ENCODE data around the gene PODXL.
"Not testable (repeated sequence)": the region's sequence is repeated elsewhere in the genome, so short reads cannot be mapped to it uniquely, and the experiment has no call there.

The PODXL gene

DNA sequence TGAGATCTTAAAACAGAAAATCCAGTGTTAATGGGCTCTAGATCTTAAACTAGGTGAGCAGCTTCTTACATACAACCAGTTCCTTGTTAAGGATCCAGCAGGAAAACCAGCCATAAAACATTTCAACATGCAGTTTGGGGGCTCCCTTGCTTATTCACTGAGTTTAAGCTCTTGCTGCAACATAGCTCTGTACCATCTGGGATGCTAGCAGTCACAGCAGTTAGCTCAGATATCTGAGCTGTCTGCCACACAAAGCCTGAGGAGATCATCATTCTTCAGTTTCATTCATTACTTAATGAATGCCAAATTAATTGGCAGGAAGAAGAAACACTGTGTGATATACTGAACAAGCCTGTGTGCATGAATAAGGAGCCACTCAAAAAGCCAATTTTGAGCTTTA lies 62.8 kb downstream of the PODXL start:
- DNase-seq (ENCODE audit: low read depth in 2 of 2), result no peak

DNA sequence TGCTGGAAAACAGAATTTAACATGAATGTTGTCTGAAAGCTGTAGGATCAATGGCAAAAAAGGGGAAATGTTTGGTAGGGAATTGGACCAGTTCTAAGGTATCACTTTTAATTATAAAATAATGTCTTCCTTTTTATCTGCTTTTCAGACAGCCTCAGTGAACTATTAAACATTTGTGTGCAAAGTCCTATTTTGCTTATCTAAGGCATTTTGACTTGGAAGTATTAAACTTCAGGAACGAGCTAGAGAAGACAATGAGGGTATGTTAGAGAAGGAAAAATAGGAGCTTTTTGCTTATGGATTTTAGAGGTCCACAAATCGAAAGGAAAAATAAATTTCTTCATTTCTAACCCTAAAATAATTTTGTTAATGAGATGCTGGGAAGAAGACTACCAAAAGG lies 63.3 kb downstream of the PODXL start:
- DNase-seq (ENCODE audit: low read depth in 2 of 2), result no peak

DNA sequence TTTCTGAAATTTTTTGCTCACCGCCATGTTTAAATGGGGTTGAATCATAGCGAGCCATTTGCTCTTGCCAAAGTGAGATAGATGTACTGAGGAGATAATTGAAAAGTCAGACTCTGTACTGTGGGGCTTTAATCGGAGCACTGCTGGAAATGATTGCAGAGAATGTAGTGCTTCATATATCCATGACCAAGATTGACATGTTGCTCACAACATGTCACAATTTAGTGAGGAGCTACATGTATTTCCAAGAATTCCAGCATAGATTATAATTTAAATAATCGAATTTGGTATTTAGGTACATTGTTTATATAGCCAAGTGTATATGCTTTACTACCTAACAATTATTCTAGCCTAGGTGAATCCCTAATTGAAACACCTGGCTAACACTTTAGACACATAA lies 66.5 kb downstream of the PODXL start:
- no peak for DNase-seq (ENCODE audit: low read depth in 2 of 2)

DNA sequence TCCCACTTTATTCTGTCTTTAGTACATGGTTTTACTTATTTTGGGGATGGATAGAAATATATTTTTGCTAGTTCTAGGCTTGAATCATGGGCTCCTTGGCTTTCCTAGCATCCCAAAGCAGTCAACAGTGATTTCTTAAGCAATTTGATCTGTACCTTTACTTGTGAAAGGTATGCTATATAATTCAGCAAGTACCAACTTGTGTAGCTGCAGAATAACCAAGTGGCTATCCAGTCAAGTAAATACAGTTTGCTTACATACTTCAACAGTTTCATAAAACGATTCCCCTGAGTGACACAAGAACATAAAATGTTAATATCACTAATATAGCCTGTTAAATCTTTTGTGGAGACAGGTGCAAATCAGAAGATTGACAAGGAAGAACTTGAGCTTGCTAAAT lies 67.2 kb downstream of the PODXL start:
- no peak for DNase-seq (ENCODE audit: low read depth in 2 of 2)

DNA sequence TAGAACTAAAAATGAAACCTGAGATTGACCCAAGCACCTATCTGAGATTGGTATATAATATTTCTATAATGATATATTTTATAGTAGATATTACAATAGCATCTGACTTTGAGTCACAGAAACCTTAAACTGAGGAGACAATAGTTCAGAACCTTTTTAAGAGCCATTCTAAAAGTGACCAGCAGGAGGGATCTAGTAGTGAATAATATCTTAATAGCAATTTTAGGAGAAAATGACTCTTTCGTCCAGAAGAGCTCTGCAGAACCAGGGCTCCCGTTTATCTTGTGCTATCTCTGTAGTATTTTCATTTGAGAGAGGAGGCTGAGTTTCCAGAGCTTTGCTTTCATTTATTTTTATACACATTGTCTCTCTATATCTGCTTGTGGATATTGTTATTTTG lies 68.1 kb downstream of the PODXL start:
- no peak for DNase-seq (ENCODE audit: low read depth in 2 of 2)

DNA sequence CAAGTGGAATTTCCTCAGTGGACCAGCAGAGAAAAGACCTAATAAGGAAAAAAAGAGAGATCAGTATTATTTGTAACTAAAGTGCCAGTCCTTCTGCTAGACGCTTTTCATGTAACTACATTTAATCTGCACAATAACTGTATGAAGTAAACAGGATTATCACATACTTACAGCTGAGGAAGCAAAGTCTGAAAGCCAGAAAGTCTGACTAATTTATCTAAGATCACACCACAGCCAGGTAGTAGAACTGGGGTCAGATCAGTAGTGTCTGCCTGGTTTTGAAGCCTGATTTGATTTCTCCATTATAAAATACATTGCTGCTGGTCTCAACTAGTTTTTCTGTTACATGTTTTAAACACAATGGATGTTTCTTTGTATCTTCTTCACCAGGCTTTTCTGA lies 69.2 kb downstream of the PODXL start:
- DNase-seq (ENCODE audit: low read depth in 2 of 2), result no peak

DNA sequence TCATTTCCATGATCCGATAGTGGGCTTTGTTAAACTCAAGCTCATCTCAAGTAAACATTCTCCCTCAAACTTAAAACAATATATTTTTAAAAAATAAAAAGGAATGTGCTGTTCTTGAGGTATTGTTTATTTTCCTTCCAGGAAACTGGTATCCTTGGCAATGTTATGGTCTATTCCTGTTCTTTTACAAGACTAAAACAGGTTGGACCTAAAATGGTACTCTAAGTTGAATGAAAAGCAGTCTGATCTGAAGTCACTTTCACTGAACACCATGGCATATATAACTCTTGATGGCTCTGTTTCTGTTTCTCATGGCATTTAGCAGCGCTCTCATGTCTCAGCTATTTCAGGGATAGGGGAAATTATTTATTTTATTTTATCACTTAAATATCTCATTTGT lies 70.1 kb downstream of the PODXL start:
- no peak for DNase-seq (ENCODE audit: low read depth in 2 of 2)

DNA sequence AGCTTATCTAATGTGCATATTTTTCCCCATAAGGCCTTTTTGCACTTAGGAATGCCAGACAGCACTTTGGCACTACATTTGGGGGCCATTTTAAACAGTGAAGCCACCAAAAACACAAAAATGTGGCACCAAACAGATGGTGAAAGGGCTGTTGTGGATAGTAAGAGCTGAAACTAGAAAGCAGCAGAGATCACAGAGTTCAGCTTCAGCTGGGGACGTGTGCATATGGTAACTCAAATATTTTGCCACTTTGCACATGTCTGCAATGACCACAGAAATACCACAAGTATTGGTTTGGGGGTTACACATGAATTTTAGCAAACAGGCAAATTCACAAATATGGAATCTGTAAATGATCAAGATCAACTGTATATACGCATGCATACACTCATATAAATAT lies 72.8 kb downstream of the PODXL start:
- DNase-seq (ENCODE audit: low read depth in 2 of 2), result no peak

DNA sequence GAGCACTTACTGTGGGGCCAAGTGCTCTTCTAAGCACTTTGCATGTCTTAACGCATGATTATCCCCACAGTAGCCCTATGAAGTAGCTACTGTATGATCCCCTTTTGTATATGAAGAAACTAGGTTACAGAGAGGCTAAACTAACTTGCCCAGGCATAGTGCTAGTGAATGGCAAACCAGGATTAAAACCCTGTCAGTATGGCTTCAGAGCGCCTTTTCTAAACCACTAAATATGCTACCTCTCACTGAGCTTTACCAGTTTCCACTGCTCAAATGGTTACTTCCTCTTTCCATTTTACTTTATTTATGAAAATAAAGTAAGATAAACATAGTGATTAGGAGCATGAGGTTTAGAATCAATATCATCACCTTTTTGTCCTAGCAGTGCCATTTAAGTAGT lies 73.6 kb downstream of the PODXL start:
- DNase-seq (ENCODE audit: low read depth in 2 of 2), result no peak

DNA sequence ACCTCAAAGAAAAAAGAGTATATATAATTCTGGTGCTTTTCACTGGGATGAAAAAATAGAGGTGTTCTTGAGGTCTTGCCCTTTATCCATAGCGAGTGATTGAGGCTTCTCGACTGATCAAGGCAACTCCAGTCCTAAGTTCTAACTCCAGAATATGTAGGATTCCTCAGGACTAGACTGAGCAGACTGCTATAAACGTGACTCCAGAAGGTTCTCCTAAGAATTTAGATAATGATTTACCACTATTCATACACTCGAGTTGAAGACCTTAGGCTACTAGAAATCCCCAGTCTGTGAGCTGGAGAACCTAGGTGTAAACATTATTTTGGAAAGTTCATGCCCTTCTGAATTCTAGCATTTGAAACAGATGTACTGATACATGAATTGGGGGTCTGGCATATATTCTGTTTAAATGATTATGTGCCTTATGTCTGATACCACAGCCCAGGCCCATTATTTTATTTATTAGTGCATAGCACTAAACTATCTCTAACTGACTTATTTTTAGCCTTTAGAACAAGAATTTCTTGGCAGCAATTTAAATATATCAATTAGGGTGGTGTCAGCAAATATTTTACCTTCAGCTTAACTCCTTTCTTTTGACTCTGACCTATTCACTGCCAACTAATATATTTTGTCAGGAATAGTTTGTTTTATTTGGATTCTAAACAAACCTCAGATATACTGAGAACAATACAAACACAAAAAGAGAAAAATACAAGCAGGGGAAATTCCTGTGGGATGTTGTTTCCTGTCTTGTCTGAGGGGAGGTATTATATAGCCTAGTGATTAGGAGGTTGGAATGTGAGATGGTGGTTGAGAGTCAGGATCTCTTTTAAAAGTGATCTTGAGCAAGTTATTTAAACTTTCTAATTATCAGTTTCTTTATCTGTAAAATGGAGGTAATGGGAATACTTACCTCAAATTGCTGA lies 75.8 kb downstream of the PODXL start:
- no peak for DNase-seq (ENCODE audit: low read depth in 2 of 2)

DNA sequence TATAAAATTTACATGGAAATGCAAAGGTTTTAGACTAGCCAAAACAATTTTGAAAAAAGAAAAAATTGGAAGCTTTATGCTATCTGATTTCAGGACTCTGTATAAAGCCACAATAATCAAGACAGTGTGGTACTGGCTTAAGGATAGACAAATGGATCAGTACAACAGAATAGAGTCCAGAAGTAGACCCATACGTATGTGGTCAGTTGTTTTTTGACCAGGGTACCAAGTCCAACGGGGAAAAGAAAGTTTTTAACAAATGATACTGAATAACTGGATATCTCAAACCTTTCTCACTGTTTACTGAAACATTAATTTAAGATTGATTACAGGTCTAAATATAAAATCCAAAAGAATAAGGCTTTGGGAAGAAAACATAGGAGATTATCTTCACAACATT lies 79.7 kb downstream of the PODXL start:
- no peak for DNase-seq (ENCODE audit: low read depth in 2 of 2)

DNA sequence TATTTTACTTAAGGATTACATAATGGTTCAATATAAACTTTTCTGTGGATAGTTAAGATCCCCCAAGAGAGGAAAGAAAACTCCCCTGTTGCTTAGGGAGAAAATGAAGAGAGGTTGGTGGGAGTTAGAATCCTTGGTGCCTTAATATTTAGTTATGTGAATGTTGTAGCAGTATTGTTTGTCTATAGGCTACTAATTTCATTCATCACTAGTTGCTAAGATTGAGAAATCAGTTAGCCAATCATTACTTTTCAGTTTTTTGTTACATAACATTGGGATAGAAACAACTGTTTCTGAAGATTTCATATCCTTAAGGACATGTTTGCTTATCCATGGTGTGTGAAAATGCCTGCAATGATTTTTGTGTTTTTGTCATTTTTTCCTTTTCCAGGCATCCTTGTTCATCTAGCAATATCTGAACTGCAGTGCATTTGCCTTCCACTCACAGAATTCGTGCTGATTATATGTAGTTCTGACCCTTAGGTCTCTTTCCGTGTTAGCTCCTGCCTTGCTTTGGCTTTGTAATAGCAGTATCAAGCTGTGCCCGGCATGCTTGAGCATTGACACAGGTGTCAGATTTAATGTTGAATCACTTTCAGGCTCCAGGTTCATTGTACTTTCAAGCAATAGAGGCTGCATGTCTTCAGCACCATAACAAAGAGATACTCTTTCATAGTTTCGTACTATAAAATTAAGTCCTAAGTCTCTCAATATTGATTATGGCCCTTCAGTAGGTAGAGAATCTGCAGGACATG lies 85.0 kb downstream of the PODXL start:
- DNase-seq (ENCODE audit: low read depth in 2 of 2), result no peak

DNA sequence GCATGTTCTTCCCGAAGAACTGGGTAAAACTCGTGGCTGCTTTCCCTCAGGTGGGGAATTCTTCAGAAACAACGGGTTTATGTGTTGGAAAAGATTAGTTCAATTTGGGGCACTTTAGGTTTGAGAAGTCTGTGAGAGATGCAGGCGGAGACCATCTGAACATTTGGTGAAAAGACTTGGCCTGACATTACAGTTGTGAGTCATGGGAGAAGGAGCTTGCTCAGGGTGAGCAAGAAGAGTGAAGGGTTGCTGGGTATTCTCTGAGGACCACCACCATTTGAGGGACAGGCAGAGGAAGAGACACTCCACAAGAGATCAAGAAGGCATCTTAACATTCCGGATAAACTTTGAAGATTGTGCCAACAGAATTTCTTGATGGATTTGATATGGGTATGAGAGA lies 88.6 kb downstream of the PODXL start:
- DNase-seq (ENCODE audit: low read depth in 2 of 2), result no peak

DNA sequence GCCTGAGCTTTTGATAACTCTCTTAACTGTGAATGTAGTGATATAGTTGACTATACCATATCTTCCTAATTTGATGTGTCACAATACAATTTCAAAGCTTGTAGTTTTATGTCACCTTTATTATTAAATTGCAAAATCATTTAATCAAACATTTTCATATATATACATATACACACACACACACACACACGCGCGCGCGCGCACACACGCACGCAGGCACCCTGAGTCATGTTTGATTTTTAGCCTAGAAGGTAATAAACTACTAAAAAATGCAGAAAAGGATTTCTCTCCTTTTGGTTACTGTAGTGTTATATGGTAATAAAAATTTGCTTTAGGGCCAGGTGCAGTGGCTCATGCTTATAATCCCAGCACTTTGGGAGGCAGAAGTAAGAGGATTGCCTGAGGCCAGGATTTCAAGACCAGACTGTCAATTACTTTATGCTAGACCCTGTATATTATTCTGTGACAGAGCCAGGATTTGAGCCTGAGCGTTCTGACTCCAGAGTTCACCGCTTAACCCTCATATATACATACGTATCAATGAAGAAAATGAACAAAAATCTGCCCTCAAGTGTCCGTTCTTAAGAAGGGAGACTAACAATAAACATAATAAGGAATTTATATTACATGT lies 89.6 kb downstream of the PODXL start:
- DNase-seq (ENCODE audit: low read depth in 2 of 2), result no peak

DNA sequence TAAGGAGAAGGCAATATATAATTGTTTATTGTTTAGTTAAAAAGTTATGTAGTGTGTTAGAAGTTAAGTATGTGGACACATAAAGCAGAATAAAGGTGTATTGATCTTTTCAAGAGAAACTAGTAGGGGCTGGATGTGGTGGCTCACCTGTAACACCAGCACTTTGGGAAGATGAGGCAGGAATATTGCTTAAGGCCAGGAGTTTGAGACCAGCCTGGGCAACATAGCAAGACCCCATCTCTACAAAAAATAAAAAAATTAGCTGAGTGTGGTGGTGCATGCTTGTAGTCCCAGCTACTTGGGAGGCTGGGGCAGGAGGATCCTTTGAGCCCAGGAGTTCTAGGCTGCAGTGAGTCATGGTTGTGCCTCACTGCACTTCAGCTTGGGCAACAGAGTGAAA lies 93.7 kb downstream of the PODXL start:
- DNase-seq (ENCODE audit: low read depth in 2 of 2), result not testable (repeated sequence)

DNA sequence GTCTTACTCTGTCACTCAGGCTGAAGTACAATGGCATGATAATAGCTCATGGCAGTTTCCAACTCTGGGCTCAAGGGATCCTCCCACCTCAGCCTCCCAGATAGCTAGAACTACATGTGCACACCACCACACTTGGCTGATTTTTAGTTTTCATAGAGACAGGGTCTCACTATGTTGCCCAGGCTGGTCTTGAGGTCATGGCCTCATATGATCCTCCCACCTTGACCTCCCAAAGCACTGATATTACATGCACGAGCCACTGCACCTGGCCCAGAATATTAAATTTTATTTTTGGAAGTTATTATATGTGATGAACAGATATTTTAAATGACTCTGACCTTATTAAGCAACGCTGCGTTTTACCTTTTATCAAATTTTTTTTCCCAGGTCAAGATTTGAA lies 94.4 kb downstream of the PODXL start:
- DNase-seq (ENCODE audit: low read depth in 2 of 2), result no peak

DNA sequence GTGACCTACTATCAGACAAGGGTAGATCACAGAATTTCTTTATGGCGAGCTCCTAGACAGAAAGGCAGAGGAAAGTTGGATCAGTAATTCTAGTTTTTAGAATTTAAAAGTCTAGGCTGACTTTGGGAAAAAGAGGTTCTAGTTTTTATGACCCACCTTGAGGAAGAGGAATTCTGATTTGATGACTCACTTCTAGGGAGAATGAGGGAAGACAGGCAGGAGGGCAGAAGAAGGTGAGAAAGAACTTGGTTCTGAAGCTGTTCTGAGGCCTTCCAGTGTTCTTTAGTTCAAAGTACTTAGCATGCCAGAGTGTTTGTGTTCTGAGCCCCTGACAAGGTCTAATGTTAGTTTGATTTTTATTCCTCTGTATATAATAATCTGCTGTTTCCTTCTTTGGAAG lies 97.2 kb downstream of the PODXL start:
- DNase-seq (ENCODE audit: low read depth in 2 of 2), result no peak

DNA sequence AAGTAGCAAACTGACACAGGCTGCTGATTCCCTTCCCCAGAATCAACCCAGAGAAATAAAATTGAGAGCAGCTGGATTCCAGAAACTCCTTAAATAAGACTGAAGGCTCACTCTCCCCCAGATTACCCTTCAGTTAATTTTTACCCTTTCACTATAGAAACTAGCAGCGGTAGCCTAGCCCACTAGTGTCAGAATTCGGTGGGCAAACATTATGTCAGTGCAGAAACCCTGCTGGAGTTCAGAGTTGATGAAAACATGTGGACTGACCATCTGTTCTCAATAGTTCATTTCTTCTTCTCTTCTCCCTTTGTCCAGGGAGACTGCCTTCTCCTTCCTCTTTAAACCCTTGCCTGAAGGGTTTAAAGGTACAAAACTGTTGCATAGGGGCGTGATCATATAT lies 100.1 kb downstream of the PODXL start:
- DNase-seq (ENCODE audit: low read depth in 2 of 2), result no peak

DNA sequence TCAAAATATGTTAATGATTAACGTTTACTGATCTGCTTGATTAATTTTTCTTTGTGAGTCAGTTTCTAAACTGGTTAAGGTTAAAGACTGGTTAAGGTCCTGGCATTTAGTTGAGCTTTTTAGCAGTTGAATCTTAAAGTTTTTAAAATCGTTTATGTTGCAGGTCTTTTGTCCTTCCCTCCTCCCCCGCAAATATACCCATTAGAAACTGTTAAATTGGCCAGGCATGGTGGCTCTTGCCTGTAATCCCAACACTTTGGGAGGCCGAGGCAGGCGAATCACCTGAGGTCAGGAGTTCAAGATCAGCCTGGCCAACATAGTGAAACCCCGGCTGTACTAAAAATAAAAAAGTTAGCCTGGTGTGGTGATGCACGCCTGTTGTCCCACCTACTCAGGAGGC lies 100.9 kb downstream of the PODXL start:
- DNase-seq (ENCODE audit: low read depth in 2 of 2), result no peak

DNA sequence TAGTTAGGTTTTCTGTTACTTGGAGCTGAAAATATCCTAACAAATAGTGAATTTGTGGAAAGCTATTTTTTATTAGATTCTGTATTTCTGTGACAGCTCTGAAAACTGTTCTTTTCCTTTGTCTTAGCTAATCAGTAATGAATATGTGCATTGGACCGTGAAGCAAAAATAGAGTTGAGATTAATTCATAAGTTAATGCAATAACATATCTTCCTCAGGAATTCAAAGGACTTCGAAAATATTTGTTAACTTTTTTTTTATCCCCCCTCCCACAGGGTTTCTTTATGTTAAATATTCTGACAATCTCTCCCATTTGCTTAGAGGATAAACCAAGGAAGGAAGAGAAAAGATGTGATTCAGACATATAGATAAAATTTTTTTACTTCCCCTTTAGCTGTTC lies 101.4 kb downstream of the PODXL start:
- DNase-seq (ENCODE audit: low read depth in 2 of 2), result no peak

DNA sequence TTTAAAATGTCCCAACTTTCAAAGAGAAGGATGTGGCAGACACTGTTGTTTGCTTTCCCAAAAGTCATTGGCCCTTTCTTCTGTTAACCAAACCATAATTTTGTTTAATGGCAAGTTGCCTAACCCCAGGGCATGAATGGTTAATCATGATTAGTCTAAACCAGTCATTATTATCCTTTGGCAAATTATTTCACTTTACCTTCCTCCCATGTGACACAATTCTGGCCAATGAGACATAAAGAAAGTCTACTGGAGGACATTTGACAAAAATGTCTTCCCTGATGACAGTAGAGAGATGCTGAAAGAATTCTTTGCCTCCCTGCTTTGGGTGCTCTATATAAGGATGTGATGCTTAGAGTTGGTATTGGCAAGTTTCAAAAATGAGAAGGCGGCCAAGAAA lies 101.9 kb downstream of the PODXL start:
- DNase-seq (ENCODE audit: low read depth in 2 of 2), result no peak
